Suprapubic skin (tissue), 4 donors: ENCODE results near the gene C3orf38. TPM values are rescaled to one million over a fixed set of nuclear protein-coding genes. Genes with fewer than 3 reads are reported as not detected.

ENCODE experiments used
- DNase-seq, 2 donors: peaks; one replicate each; pipeline ENCODE4 v3.0.0-alpha.2; 2019; ENCODE audit warnings: low spot score in 2 of 2
- H3K27ac ChIP-seq: fragments of 200-600 bp; sonication (generic); one replicate; pipeline ENCODE4 v1.5.1; 2019
- H3K27me3 ChIP-seq: fragments of 200-600 bp; sonication (generic); one replicate; pipeline ENCODE4 v1.5.1; 2019
- H3K36me3 ChIP-seq: fragments of 200-600 bp; sonication (generic); one replicate; pipeline ENCODE4 v1.5.1; 2019
- H3K4me1 ChIP-seq: fragments of 200-600 bp; sonication (generic); one replicate; pipeline ENCODE4 v1.5.1; 2019
- H3K4me3 ChIP-seq: fragments of 200-600 bp; sonication (generic); one replicate; pipeline ENCODE4 v1.5.1; 2019; ENCODE audit warnings: mild to moderate bottlenecking
- H3K9me3 ChIP-seq: fragments of 200-600 bp; sonication (generic); one replicate; pipeline ENCODE4 v1.5.1; 2019
- CTCF ChIP-seq, 2 donors: fragments of 200-600 bp in 1 of 2; fragments of 450-650 bp in 1 of 2; sonication (generic) in 1 of 2; IDR thresholded peaks; one replicate each; pipeline ENCODE4 v1.5.1; 2016 to 2019; ENCODE audit warnings: antibody characterized with exemption in 2 of 2, mild to moderate bottlenecking in 1 of 2, moderate library complexity in 1 of 2
- EP300 ChIP-seq: sonication (generic); formaldehyde crosslinking; IDR thresholded peaks from one replicate; pipeline ENCODE4 v1.6.1; 2017; ENCODE audit warnings: antibody characterized with exemption
- POLR2A ChIP-seq, 2 donors: fragments of 450-650 bp; IDR thresholded peaks; one replicate each; pipeline ENCODE4 v1.6.1; 2017; ENCODE audit warnings: antibody characterized with exemption in 2 of 2, mild to moderate bottlenecking in 2 of 2, moderate library complexity in 2 of 2
- POLR2AphosphoS5 ChIP-seq, 3 donors: sonication (generic); formaldehyde crosslinking; IDR thresholded peaks; one replicate each; pipeline ENCODE4 v1.6.1; 2017; ENCODE audit warnings: antibody characterized with exemption in 3 of 3
- WGBS: methylation state at CpG from one replicate; pipeline ENCODE4 v1.1.5; 2018; 5-methylcytosine and 5-hydroxymethylcytosine counted together
- total RNA-seq, 4 donors: library from RNA; depleted of rRNA; stranded (reverse); fragments of >200 nt; gene quantifications; one replicate each; pipeline ENCODE4 v1.1.0, GENCODE V29; 2016

The C3orf38 gene
- total RNA-seq, 4 donors from 2014 or later: 14.1 to 30.8 (median 18.4) TPM

- TF ChIP-seq EP300 (no peak), POLR2A (IDR thresholded peaks at IDR 0.05) (no peak), CTCF (IDR thresholded peaks at IDR 0.05) (no peak), POLR2AphosphoS5 (IDR thresholded peaks at IDR 0.05) (no peak)
- no peaks in the 10 kb centered on the region for H3K27me3 ChIP-seq
- H3K36me3 ChIP-seq: peaks cover 4% of the 10 kb centered on the region
- H3K4me3 ChIP-seq: peak overlapping the region; percentile 90
- H3K27ac ChIP-seq: no peak overlapping the region
- 78% methylated on average over 17 of the region's 17 CpGs for WGBS
- peaks cover 32% of the 10 kb centered on the region for H3K4me1 ChIP-seq
- no peaks in the 10 kb centered on the region for H3K9me3 ChIP-seq
- no peak for DNase-seq
Observed at GRCh38 chr3:88148651-88149050, 1.1 kb upstream of the C3orf38 start.

GRCh38 chr3:88149101-88149508 lies 654 bp upstream of the C3orf38 start:
- DNase-seq: no peak
- TF ChIP-seq EP300 (no peak), CTCF (IDR thresholded peaks at IDR 0.05) (no peak), POLR2AphosphoS5 (IDR thresholded peaks at IDR 0.05) (no peak), POLR2A (IDR thresholded peaks at IDR 0.05) (no peak)
- 1% methylated on average over 15 of the region's 16 CpGs for WGBS
- H3K4me1 ChIP-seq: peaks cover 32% of the 10 kb centered on the region
- H3K4me3 ChIP-seq: peak overlapping the region; percentile 90
- peak overlapping the region; percentile 94 for H3K27ac ChIP-seq
- H3K36me3 ChIP-seq: peaks cover 9% of the 10 kb centered on the region
- no peaks in the 10 kb centered on the region for H3K9me3 ChIP-seq
- no peaks in the 10 kb centered on the region for H3K27me3 ChIP-seq

- Histone ChIP-seq H3K4me3 (peak overlapping the region; percentile 90), H3K27ac (peak overlapping the region; percentile 94), H3K4me1 (peaks cover 32% of the 10 kb centered on the region), H3K27me3 (no peaks in the 10 kb centered on the region), H3K36me3 (peaks cover 20% of the 10 kb centered on the region), H3K9me3 (no peaks in the 10 kb centered on the region)
- TF ChIP-seq CTCF (IDR thresholded peaks at IDR 0.05) (no peak), EP300 (no peak), POLR2A (IDR thresholded peaks at IDR 0.05) (no peak), POLR2AphosphoS5 (IDR thresholded peaks at IDR 0.05) (no peak)
- no peak for DNase-seq
- WGBS: 2% methylated on average over 8 of the region's 8 CpGs
Observed at GRCh38 chr3:88150371-88150770, 612 bp downstream of the C3orf38 start.

GRCh38 chr3:88150806-88151205 lies 1.0 kb downstream of the C3orf38 start:
- no peak for DNase-seq
- no peak for TF ChIP-seq POLR2AphosphoS5 (IDR thresholded peaks at IDR 0.05)
- no peak for TF ChIP-seq POLR2A (IDR thresholded peaks at IDR 0.05)
- TF ChIP-seq EP300: no peak
- no peak for TF ChIP-seq CTCF (IDR thresholded peaks at IDR 0.05)
- H3K4me1 ChIP-seq: peaks cover 32% of the 10 kb centered on the region

GRCh38 chr3:88151358-88151757 lies 1.6 kb downstream of the C3orf38 start:
- Histone ChIP-seq H3K27ac (no peak overlapping the region), H3K4me3 (peak overlapping the region; percentile 90), H3K4me1 (peaks cover 32% of the 10 kb centered on the region), H3K9me3 (no peaks in the 10 kb centered on the region), H3K36me3 (peaks cover 30% of the 10 kb centered on the region), H3K27me3 (no peaks in the 10 kb centered on the region)
- TF ChIP-seq CTCF (IDR thresholded peaks at IDR 0.05) (no peak), POLR2AphosphoS5 (IDR thresholded peaks at IDR 0.05) (no peak), EP300 (no peak), POLR2A (IDR thresholded peaks at IDR 0.05) (no peak)
- 26% methylated on average over 4 of the region's 4 CpGs for WGBS
- no peak for DNase-seq

More at GRCh38 chr3:88150806-88151205, 1.0 kb downstream of the C3orf38 start:
- peak overlapping the region; percentile 94 for H3K27ac ChIP-seq
- no peaks in the 10 kb centered on the region for H3K27me3 ChIP-seq
- H3K4me3 ChIP-seq: peak overlapping the region; percentile 90
- under 1% methylated on average over 6 of the region's 6 CpGs for WGBS
- H3K36me3 ChIP-seq: peaks cover 24% of the 10 kb centered on the region
- H3K9me3 ChIP-seq: no peaks in the 10 kb centered on the region
